HG02884 (cell line): Measurements from ENCODE around the gene ZDHHC8.

ENCODE experiments used
- ATAC-seq: cut with Tn5 transposase; IDR thresholded peaks from one replicate; pipeline ENCODE4 v1.9.1; 2021; ENCODE audit warnings: mild to moderate bottlenecking, moderate library complexity; ENCODE audit not compliant: unreplicated experiment

ZDHHC8 gene

DNA sequence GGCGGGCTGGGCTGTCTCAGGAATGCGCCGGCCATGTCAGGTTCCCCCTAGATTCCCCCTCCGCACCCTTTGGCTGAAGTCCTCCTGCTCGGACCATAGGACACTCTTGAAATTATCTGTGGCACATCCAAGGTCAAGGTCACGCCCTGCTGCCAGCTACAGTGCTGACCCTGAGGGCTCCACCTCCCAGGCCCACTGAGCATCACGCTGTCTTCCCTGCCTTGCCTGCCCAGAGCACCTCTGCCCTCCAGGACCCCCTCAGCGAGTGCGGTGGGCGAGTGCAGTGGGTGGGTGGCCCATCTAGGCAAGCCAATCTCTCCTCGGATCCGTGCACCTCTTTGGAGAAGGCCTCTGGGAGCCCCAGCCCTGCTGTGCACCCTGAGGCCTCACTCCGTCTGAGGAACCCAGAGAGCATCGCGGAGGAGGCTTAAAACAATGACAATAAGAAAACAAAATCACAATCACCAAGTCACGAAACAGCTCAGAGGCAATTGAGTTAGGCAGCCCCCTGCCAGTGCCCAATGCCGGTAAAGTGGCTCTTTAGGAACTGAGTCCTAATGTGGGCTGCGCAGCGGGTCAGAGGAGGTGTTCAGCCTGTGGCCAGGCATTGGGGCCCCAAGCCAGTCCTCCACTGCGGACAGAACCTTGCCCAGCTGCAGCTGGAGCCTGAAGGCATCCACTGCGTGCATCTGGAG is 45.8 kb downstream of the ZDHHC8 start:
- no peak for ATAC-seq

DNA sequence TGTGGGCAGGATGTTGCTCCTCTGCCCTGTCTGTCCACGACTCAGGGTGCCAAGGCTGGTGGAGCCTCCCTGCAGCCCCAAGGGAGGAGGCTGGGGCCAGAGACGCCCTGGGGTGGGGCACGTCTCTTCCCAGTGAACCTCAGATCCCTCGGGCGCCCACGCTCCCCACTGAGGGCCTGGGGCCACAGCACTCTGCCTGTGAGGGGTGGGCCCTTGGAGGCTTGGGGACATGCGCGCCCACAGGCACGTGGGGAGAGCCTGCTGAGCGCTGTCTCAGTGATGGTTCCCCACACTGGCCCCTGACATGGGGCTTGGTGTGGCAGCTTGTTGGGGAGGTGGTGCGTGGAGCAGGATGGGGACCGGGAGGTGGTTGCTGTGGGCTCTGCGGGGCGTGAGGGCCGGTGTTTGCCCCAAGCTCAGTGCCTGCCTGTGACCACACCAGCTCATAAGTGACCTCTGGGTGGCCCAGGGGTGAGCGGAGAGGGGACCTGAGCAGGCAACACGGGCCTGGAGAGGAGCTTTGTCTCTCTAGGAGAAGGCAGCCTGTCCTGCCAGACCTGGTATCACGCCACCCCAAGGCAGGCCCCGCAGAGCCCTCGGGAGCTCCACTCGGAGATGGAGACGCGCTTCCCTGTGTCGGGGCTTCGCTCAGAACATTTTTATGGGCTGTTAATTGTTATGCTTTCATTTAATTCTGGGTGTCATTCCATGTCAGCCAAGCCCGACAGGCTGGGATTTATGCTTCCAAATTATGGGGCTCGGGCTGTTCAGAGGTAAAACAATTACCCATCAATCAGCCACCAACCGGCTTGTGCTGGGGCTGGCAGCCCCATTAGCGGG is 46.7 kb downstream of the ZDHHC8 start:
- no peak for ATAC-seq

DNA sequence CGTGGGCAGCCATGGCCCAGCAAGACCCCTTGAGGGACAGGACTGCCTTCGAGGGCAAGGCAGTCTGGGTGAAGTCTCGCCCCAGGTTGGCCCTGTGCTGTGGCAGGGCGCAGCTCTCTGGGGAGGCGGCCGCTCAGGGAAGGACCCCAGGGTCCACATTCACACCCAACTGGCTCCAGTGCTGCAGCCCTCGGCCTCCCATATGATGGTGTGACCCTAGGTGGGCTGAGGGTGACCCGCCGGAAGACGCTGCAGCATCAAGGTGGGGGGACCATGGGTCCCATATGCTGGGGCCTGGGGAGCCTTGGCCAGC is 47.3 kb downstream of the ZDHHC8 start:
- ATAC-seq, result no peak

DNA sequence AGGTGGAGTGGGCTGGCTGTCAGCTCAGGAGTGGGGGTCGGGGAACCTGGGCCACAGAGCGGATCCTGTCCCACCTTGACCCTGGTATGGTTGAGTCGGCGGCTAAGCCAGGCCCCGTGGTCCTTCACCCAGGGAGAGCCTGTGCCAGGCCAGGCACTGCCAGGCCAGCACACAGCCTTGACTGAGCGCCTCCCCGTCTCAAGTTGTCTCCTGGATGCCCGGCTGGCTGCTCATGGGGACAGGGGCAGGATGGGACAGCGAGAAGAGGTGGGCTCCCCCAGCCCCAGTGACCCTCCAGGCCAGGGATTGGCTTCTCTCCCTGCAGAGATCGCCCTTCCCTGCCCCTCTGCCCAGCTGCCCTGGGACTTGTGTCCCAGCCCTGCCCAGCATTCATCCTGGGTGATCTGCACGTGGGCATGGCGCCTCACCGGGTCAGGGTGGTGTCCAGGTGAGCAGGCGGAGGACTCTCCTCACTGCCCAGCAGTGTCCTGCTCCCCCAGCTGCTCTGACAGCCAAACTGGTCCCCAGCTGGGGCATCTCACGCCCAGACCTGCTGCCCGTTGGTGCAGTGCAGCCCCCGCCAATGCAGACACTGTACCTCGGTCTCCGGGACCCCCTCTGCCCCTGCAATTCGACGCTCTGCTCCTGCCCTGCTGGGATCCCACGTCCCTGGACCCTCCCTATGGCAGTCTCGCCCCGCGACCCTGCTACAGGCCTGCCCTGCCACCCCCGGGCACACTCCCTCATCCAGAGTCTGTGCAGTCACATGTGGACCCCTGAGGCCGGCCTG is 48.0 kb downstream of the ZDHHC8 start:
- no peak for ATAC-seq

DNA sequence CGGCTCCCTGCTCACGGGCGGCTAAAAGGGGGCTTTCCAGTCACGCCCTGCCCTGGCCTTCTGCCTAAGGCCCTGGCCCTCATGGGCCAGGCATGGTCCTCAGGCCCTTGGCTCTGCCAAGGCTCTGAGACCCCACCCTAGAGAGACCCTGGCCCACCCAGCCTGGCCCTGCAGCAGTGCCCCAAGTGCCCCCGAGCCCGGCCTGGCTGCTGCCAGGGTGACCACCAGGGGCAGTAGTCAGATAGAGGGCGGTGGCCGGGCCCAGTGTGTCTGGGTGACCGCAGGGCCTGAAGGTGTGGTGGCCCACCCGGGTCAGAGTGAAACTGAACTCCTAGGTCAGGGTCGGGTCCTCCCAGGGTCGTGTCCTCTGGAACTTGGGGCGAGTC is 48.6 kb downstream of the ZDHHC8 start:
- no peak for ATAC-seq

DNA sequence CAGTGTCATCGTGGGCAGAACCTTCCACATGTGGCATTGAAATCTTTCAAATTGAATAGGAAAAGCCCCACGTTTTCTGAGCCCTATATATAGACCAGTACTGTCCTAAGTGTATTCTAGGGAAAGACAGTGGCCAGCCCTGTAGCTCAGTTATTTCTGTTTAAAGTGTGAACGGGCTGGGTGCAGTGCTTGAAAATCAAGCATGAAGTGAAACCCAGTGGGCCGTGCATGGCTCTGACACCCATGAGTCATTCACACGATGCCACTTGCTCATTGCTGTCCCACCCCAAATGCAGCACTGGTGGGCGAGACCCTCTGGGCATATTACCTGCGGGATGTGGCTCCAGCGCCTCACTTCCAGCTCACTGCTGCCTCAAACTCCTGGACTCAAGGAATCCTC is 49.0 kb downstream of the ZDHHC8 start:
- ATAC-seq, result no peak

DNA sequence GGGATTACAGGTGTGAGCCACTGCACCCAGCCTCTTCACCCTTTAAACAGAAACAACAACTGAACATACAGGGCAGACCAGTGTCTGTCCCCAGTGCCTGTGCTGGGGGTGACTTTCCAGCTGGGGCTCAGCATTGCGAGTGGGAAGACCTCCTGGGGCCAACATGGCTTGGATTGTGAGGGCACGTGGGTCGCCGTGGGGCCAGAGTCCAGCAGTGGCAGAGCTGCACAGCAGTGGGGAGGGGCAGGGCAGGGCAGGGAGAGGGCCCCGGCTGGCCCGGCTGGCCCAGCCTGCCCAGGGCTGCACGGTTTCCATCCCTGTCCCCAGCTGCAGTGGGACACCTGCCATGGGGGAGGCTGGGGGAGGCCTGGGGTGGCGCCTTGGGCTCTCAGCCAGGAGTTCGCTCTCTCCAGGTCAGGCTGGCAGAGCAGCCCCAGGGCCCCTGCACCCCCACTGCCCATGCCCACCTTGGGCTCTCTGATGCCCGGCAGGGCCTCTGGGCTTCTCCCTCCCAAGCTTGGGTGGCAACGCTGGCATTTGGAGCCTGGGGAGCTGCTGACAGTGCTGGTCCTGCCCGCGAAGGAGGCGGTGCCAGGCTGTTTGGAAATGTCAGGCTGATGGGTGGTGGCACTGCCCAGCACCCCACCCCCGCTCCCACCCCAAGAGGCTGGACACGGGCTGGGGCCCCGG is 49.7 kb downstream of the ZDHHC8 start:
- no peak for ATAC-seq

DNA sequence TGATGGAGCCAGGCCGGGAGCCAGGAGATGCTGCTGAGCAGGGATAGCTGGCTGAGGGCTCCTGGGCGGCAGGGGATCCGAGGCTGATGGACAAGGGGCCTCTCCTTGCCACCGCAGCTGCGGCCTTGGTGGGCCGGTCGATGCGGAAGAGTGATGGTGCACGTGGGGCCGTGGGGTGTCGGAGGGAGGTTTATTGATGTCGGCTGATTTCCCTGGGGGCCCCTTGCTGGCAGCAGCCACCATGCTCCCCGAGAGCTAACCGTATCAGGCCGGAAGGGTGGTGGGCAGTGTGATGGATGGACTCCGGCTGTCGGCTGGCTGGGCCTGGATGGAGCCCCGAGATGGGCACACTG is 50.3 kb downstream of the ZDHHC8 start:
- ATAC-seq, result no peak

DNA sequence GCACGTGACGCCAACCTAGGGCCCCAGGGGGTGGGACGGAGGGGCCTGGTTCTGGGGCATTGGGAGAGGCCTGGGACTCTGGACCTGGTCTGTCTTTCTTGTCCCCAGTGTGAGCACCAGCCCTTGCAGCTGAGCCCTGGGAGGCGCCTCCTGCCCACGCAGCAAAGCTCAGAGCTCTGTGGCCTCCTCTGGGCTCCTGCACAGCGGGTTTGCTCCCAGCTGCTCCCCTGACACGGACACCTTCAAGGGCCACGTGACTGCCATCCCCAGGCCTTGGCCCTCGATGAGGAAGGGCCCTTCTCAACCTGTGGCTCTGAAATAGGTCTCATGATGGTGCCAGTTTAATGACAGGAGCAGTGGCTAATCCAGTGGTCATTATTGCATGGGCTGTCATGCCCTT is 50.8 kb downstream of the ZDHHC8 start:
- no peak for ATAC-seq

DNA sequence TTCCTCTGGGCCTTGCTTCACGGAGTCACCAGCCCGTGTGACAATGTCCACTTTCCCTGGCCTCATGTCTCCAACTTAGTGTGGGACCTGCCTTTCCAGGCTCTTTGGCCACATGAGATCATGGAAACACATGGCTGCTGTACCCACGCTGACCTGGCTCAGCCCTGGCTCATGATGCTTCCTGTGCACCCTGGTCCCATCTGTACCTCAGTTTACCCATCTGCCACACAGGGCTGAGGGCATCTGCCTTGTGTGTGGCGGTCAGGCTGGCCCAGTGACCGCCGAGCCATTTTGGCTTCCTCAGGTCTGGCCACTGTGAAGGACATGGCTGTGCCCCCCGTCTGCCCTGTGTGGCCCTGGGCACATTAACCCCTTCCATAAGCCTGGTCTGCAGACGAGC is 51.5 kb downstream of the ZDHHC8 start:
- ATAC-seq, result no peak

DNA sequence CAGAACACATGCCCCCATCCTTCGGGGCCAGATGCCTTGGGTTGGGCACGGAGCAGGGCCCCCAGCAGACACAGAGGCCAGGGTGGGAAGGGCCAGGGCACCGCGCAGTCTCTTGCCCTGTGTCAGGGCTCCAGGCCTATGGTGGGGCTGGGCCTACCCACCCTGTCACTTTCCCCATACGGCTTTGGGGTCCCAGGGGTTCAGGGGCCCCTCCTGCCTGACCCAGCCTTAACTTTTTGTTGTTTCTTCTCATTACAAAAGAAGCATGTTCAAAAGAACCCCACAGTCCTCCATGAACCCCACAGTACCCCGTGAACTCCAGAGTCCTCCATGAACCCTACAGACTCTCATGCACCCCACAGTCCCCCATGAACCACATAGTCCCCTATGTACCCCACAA is 52.2 kb downstream of the ZDHHC8 start:
- ATAC-seq, result no peak

DNA sequence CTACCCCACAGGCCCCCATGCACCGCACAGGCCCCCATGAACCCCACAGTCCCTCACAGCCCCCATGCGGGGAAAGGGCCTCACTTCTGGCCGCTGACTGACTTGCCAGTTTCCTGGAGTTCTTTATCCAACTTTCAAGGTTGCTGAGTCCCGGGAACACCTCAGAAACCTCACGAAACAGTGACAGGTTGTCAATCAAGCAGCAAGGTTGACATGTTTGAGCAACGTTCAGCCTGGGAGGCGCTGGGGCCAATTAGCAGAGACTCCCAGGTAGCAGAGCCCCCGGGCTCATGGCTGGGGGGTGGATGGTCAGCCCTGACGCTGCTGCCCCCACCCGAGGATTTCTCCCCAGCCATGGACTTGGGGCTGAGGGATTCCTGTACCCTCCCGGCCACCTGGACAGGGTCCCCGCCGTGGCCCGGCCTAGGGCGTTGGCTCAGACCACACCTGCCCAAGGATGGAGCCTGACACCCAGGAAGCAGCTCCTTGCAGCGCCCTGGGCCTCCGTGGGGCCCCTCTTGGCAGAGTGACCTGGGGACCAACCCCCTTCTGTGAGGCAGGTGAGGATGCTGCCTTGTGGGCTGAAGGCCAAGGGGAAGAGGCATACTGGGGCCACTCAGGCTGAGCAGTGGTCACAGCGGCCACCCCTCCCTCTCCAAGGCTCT is 53.0 kb downstream of the ZDHHC8 start:
- no peak for ATAC-seq

DNA sequence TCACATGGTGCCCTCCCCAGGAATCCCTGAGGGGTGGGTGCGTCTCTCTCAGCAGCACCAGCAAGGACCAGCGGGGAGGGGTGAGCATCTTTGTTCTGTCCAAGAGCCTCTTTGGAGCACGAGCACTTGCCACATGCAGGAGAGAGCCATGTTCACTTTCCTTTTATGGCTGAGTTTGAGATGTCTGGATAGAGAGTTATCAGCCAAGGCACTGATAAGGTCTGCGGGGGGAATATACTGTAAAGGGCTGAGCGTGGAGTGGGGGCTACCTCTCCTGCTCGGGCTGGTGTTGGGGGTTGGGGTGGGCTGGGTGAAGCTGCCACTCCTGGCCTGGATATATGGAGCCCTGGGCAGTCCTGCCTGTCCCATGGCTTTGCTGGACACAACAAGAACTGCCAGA is 54.1 kb downstream of the ZDHHC8 start:
- no peak for ATAC-seq

DNA sequence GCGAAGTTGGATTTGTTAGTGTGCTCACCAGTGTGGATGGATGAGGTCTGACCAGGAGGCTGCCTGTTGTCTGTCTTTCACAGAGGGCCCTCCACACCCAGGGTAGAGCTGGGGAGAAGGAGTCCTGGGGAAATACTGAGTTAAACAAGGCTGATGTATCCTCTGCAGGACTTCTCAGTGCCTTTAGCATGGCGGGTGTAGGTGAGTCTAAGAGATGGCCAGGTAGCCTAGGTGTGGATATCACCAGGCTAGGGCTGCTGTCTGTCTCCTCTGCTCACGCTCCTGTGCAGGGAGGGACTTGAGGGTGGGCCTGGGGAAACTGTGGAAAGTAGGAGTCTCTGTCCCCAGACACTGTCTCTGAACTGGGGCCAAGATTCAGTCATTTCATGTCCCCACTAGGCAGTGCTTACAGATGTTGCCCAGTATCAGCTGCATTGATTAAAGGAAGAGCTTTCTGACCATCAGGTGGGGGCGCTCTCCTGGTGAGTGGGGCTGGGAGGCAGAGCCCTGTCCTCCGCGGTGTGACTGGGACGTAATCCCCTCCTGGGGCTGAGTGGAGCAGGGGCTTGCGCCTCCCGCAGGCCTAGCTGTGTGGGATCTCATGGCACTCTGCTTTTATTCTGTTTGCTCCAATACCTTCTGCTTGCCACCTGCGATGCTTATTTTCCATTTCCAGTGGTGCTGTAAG is 54.7 kb downstream of the ZDHHC8 start:
- ATAC-seq, result no peak

DNA sequence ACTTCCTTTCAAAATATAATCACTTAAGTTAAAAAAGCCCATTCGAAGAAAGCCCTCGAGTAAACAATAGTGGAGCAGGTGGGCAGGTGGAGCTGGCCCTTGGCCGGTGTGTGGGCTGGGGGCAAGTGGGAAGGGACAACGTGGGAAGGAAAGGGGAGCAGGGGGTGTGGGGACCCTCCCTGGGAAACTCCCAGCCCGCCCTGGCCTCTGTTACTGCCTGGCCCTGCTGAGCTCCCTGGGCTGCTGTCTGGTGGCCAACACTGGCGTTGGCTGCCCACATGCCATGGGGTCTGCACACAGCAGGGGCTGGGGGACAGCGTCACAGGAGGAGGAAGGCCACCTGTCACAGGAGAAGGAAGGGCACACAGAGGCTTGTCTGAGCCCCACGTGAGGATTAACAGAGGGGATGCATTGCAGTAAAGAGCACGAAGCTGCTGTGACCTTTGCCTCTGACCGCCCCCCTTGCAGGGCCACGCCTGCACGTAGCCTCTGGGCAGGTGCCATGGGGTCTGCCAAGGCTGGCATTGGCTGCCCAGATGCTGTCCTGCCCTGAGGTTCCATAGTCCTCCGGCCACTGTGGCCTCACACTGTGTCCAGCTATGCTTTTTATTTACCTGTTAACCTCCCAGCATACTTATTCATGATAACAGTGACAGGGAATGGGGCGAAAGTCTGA is 55.4 kb downstream of the ZDHHC8 start:
- no peak for ATAC-seq

DNA sequence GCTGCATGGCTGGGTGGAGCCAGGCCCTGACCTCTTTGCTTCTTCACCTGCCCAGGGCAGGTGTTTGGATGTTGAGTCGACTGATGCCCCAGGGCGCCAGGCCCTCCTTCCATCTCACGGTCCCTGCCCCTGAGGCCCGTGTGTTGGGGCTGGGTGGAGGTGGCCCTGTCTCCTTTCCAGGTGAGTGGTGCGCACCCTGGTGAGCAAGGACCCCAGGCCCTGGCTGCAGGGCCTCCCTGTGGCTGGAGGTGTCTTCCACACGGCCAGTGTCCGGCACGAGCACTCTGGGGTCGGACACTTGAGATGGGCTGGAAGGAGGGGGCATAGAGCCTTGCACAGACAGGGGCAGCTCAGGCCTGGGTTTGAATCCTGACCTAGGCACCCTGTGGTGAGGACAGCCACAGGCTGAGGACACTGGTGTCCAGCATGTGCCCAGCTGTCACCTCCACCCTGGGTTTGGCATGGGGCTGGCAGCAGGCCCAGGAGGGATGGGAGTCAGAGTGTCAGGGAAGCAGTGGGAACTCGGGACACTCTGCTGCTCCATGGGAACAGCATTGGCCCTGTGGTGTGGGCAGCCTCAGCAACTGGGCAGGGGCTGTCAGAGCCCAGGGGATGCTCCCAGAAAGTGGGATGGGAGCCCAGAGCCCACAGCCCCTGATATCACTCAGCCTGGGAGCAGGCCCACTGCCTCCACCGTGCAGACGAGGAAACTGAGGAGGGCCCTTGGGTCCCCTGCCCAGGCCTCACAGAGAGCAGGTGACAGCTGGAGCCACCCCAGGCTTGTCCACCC is 56.4 kb downstream of the ZDHHC8 start:
- ATAC-seq, result no peak

DNA sequence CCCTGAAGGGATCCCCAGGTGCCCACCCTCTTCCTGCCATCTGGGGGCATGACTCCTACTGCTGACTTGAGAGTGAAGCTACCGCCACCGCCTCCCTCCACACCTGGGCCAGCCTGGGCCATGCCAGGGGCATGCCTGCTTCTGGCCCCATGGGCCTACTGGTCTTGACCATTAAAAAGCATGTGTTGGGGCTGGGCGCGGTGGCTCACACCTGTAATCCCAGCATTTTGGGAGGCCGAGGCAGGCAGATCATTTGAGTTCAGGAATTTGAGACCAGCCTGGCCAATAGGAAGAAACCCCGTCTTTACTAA is 56.9 kb downstream of the ZDHHC8 start:
- no peak for ATAC-seq

DNA sequence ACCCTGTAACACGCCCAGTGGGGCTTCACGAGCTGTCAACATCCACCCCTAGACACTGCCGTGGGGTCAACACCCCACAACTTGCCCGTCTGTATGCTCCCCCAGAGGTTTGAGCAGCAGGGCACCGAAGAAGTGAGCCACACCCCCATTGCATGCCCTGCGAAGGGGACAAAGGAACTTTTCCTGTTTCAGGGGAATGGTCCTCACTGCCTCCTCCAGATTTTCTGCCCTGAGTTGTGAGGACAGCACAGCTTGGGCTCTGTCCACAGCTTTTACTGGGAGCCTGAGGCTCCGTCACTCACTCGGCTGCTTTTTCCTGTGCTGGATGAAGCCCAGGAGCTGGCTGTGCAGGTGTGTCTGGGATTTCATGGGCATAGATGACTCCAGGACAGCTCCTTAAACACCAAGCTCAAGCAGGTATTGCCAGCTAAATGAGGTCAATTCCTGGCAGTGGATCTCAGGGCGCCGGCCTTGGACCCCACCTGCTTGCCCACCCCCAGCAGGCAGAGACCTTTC is 59.5 kb downstream of the ZDHHC8 start:
- ATAC-seq, result no peak

DNA sequence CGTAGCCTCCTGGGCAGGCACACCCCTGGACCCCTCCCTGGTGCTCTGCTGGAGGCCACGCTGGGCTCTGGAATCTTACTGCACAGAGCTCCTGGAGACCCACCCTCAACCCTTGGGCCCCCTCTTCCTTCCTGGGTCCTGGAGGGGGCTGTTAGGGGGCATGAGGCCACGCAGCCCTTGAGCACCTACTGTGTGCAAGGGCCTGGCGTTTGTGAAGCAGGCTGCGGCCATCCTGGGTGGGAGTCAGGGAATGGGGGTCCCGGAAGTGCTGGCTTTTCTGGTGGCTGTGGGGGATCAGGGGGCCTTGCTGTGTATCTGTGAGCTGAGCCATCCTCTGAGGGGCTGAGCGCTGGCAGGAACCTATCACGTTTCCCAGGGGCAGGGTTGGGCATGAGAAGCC is 60.2 kb downstream of the ZDHHC8 start:
- ATAC-seq, result no peak
